Skeletal muscle satellite cell (primary cell): ENCODE data around the gene CAMK1D.
"Not testable (repeated sequence)": the region's sequence is repeated elsewhere in the genome, so short reads cannot be mapped to it uniquely, and the experiment has no call there.

Experiments
- H3K27me3 ChIP-seq: 2 replicates; pipeline ENCODE4 v1.7.0; 2013; ENCODE audit warnings: low read length; ENCODE audit not compliant: control insufficient read depth, insufficient read depth
- H3K36me3 ChIP-seq: 2 replicates; pipeline ENCODE4 v1.7.0; 2013; ENCODE audit warnings: mild to moderate bottlenecking, control low read depth, low read length; ENCODE audit not compliant: insufficient read depth
- H3K4me1 ChIP-seq: 2 replicates; pipeline ENCODE4 v1.7.0; 2013; ENCODE audit warnings: low read length; ENCODE audit not compliant: control insufficient read depth, insufficient read depth
- H3K4me2 ChIP-seq: 2 replicates; pipeline ENCODE4 v1.7.0; 2013; ENCODE audit warnings: mild to moderate bottlenecking, low read length
- H3K4me3 ChIP-seq: 2 replicates; pipeline ENCODE4 v1.7.0; 2013; ENCODE audit warnings: low read length
- H3K9ac ChIP-seq: 2 replicates; pipeline ENCODE4 v1.7.0; 2013; ENCODE audit warnings: mild to moderate bottlenecking, low read depth, low read length, moderate library complexity
- H3K9me3 ChIP-seq: replicated peaks from 2 replicates; pipeline ENCODE4 v1.7.0; 2013; ENCODE audit warnings: mild to moderate bottlenecking, control low read depth, low read length

Gene CAMK1D

GRCh38 chr10:12724807-12725579 is 375.6 kb downstream of the CAMK1D start:
- Histone ChIP-seq H3K9ac (no peak overlapping the region), H3K4me2 (no peak overlapping the region), H3K4me1 (peaks cover 26% of the 10 kb centered on the region), H3K27me3 (peaks cover 6% of the 10 kb centered on the region), H3K36me3 (no peaks in the 10 kb centered on the region), H3K4me3 (no peak overlapping the region), H3K9me3 (no peaks in the 10 kb centered on the region)

- H3K27me3 ChIP-seq, H3K36me3 ChIP-seq: not testable (repeated sequence)
Observed at GRCh38 chr10:12725580-12725888, 376.2 kb downstream of the CAMK1D start.

GRCh38 chr10:12726971-12727831 is 377.9 kb downstream of the CAMK1D start:
- H3K9ac ChIP-seq, result no peak overlapping the region
- H3K4me3 ChIP-seq, result no peak overlapping the region
- H3K9me3 ChIP-seq, result no peaks in the 10 kb centered on the region
- H3K36me3 ChIP-seq, result no peaks in the 10 kb centered on the region
- peaks cover 6% of the 10 kb centered on the region for H3K27me3 ChIP-seq
- H3K4me2 ChIP-seq, result no peak overlapping the region
- peaks cover 16% of the 10 kb centered on the region for H3K4me1 ChIP-seq

More at GRCh38 chr10:12725580-12725888, 376.2 kb downstream of the CAMK1D start:
- peaks cover 20% of the 10 kb centered on the region for H3K4me1 ChIP-seq
- H3K4me2 ChIP-seq, H3K4me3 ChIP-seq, H3K9ac ChIP-seq, H3K9me3 ChIP-seq: not testable (repeated sequence)

DNA sequence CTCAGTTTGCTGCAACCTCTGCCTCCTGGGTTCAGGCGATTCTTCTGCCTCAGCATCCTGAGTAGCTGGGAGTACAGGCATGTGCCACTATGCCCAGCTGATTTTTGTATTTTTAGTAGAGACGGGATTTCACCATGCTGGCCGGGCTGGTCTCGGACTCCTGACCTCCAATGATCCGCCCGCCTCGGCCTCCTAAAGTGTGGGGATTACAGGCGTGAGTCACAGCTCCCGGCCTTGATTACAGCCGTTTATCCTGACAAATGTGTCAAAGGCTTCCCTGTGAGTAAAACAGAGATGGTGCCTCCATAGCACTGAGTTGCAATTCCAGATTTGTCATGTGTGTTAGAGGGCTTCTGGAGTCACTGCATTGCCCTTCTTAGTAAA is 378.5 kb downstream of the CAMK1D start:
- H3K9ac ChIP-seq, result no peak overlapping the region
- peaks cover 6% of the 10 kb centered on the region for H3K27me3 ChIP-seq

GRCh38 chr10:12728494-12728893 is 379.1 kb downstream of the CAMK1D start:
- Histone ChIP-seq H3K4me3 (no peak overlapping the region), H3K36me3 (no peaks in the 10 kb centered on the region)

More for the DNA sequence above, 378.5 kb downstream of the CAMK1D start:
- Histone ChIP-seq H3K36me3 (no peaks in the 10 kb centered on the region), H3K4me1 (peaks cover 16% of the 10 kb centered on the region), H3K4me3 (no peak overlapping the region), H3K9me3 (no peaks in the 10 kb centered on the region), H3K4me2 (peak overlapping the region; percentile 44)

DNA sequence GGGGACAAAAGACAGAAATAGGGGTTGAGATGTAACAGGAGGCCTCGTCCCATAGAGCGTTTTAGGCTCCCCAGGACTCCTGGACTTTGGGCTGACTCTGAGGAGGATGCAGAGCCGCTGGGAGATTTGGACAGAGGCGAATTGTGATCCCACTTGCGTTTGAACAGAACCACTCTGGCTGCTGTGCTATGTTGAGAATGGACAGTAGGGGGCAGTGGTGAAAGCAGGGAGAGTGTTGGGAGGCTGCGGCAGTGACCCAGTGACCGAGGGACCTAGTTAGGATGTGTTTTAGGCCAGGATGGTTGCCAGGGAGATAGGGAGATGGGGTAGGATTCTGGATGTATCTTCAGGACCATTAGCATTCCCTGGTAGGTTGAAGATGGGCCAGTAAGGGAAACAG is 380.5 kb downstream of the CAMK1D start:
- H3K4me3 ChIP-seq, result no peak overlapping the region
- no peaks in the 10 kb centered on the region for H3K36me3 ChIP-seq
- no peak overlapping the region for H3K4me2 ChIP-seq
- H3K4me1 ChIP-seq, result peaks cover 16% of the 10 kb centered on the region
- H3K9ac ChIP-seq, result no peak overlapping the region
- no peaks in the 10 kb centered on the region for H3K9me3 ChIP-seq
- peaks cover 6% of the 10 kb centered on the region for H3K27me3 ChIP-seq

More at GRCh38 chr10:12728494-12728893, 379.1 kb downstream of the CAMK1D start:
- Histone ChIP-seq H3K9ac (no peak overlapping the region), H3K4me2 (peak overlapping the region; percentile 44), H3K27me3 (peaks cover 6% of the 10 kb centered on the region), H3K9me3 (no peaks in the 10 kb centered on the region), H3K4me1 (peaks cover 16% of the 10 kb centered on the region)

- Histone ChIP-seq H3K4me3 (no peak overlapping the region), H3K36me3 (no peaks in the 10 kb centered on the region), H3K27me3 (peaks cover 6% of the 10 kb centered on the region), H3K4me2 (no peak overlapping the region), H3K9me3 (no peaks in the 10 kb centered on the region), H3K9ac (no peak overlapping the region), H3K4me1 (peaks cover 16% of the 10 kb centered on the region)
Observed at GRCh38 chr10:12730809-12731519, 381.6 kb downstream of the CAMK1D start.

- Histone ChIP-seq H3K4me1 (peaks cover 7% of the 10 kb centered on the region), H3K4me3 (no peak overlapping the region), H3K36me3 (no peaks in the 10 kb centered on the region), H3K9me3 (no peaks in the 10 kb centered on the region), H3K9ac (no peak overlapping the region), H3K27me3 (peaks cover 10% of the 10 kb centered on the region), H3K4me2 (no peak overlapping the region)
Observed at GRCh38 chr10:12733271-12733670, 383.9 kb downstream of the CAMK1D start.

DNA sequence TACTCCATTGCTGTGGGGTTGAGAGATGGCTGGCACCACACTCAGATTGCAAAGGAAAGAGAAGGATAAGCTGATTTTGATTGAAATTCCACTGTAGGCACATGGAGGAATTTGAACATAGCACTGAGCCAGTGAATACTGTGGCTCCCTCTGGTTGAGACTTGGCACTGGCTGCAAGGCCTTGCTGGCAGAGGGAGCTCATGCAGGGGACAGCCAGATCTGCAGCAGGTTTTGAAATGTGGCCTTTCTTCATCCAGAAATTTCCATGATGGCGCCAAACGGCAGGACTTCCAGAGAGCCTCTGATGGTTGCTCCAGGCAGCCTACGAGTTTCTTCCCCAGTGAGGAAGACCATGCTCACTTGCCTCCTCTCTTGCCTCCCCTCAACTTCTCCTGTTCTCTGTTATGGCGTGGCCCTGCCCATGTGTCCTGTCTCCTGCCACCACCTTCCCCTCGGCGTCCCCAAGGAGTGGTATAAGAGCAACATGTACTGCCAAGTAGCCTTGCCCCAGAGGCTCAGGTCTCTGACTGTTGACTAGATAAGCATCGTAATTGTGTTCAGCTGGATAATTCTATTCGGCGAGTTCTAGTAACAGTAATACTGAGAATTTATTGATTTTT is 386.6 kb downstream of the CAMK1D start:
- Histone ChIP-seq H3K27me3 (peaks cover 14% of the 10 kb centered on the region), H3K36me3 (no peaks in the 10 kb centered on the region), H3K4me1 (no peaks in the 10 kb centered on the region), H3K9ac (no peak overlapping the region), H3K9me3 (no peaks in the 10 kb centered on the region), H3K4me2 (no peak overlapping the region), H3K4me3 (no peak overlapping the region)

GRCh38 chr10:12740813-12741212 is 391.5 kb downstream of the CAMK1D start:
- no peaks in the 10 kb centered on the region for H3K4me1 ChIP-seq
- no peaks in the 10 kb centered on the region for H3K36me3 ChIP-seq
- no peak overlapping the region for H3K9ac ChIP-seq
- H3K4me2 ChIP-seq, result no peak overlapping the region
- H3K27me3 ChIP-seq, result peaks cover 27% of the 10 kb centered on the region
- H3K9me3 ChIP-seq, result no peaks in the 10 kb centered on the region
- no peak overlapping the region for H3K4me3 ChIP-seq

DNA sequence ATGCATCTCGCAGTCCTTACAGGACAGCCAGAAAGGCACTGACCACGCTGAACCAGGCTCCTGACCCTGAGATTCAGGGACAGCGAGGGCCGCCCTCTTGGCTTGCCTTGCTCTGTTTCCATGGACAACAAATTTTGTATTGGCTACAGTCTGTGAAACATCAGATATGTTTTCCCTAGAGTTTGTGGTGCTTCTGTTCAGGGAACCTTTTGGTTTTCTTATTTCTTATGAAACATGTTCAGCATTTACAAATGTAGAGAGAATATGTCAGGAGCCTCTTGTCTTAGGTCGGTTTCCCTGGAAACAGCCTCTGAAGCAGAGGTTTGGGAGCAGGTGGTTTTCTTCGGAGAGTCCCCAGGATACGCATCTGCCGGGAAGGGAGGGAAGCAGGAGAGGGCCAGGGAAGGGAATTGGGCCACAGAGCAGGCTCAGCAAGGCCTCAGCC is 392.0 kb downstream of the CAMK1D start:
- no peak overlapping the region for H3K4me3 ChIP-seq

More for the DNA sequence above, 392.0 kb downstream of the CAMK1D start:
- Histone ChIP-seq H3K9ac (no peak overlapping the region), H3K9me3 (no peaks in the 10 kb centered on the region), H3K4me2 (no peak overlapping the region), H3K27me3 (peaks cover 27% of the 10 kb centered on the region), H3K36me3 (no peaks in the 10 kb centered on the region), H3K4me1 (no peaks in the 10 kb centered on the region)
